GM19395 (cell line): Measurements from ENCODE around the gene ZBTB47.

Source experiments
- ATAC-seq: cut with Tn5 transposase; IDR thresholded peaks from one replicate; pipeline ENCODE4 v1.9.1; 2021; ENCODE audit warnings: mild to moderate bottlenecking, moderate library complexity; ENCODE audit not compliant: unreplicated experiment

Gene ZBTB47

DNA sequence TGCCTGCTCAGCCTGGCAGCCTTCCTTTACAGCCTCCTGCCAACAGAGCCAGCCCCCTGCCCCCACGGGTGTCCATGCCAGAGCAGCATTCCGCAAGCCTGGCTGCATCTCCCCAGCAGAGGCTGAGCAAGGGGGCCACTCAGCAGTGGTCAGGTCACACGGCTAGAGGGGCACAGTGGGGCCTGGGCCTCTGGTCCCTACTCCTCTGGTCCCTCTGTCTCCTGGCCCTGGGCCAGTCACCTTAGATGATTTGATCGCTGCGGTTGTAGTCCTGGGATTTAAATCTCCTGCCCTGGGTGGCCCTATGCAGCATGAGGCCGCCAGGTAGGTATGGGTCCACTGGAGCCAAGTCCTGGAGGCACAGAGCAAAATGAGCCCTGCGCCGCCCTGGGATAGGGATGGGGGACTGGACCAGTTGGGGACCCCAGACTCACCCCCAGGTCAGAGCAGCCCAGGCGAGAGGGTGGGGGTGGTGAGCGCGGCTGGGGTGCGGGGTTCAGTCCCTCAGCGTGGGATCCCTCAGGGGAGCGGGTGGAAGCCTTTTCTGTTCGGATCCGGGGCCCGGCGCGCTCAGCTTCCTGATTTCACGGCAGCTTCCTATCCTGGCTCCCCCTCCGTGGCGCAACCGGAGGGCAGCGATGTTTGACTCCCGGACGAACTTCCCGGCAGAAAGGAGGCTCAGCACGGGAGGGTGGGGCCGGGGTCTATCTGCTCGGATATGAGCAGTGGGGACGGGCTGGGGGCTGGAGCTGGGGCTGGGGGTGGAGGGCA lies at the start of gene ZBTB47:
ZBTB47 (plus strand) TSS at position 138 of the 771 bp plus-strand sequence. CDS start 4,659 bp downstream, outside the sequence.
- ATAC-seq: no peak

DNA sequence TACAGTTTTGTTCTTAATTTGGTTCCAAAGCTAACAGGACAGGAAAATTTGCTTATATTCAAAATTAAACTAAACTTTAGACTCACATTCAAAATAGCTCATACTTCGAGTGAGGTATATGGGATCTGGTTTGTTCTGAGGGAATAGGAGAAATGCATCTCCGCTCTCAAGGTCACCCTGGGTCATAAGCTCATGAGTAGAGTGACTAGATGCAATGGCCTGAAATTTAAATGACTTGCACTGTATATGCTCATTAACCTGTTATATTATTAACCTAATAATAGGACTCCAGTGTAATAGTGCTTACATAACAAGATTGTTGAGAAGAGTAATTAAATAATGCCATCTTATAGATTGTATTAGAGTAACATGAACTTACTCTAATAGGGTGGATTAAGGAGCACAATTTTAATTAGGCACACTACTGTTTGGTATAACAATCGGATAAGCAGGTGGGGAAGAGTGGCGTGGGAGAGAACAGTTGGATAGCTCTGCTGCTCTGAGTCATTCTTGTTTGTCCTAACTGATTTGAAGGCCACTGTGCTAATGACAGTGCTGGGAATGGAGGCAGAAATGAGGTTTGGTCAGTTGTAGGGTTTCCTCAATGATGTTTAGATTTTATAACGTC lies 47.8 kb upstream of the ZBTB47 start:
- no peak for ATAC-seq

DNA sequence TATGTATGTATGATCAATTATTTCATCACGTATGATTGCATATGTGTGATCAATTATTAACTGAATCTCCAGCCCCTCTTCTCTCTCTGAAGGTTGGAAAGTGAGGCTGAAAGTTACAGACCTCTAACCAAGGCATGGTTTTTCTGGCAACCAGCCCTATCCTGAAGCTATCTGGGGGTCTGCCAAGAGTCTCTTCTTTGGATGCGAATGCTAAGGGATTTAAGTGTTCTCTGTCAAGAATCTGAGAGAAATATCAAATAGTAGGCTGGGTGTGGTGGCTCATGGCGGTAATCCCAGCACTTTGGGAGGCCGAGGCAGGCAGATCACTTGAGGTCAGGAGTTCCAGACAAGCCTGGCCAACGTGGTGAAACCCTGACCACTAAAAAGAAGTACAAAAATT lies 44.9 kb upstream of the ZBTB47 start:
- ATAC-seq: no peak

DNA sequence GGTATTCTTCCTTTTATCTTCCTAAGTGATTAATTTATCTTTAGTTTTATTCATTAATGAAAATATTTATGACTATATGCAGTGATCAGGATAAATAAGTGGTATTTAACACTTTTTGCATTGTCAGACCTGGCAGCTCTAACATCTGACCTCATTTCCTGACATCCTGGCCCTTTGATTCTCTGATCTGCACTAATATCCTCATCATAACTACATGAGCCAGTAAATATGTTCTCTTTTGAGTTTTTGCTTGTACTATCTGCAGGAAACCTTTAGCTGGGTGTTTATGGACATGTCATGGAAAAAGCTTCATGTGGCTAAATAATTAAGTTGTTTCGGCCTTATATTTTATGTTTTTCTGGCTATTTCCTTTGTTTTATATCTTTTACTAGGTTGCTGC lies 42.5 kb upstream of the ZBTB47 start:
- ATAC-seq: no peak

DNA sequence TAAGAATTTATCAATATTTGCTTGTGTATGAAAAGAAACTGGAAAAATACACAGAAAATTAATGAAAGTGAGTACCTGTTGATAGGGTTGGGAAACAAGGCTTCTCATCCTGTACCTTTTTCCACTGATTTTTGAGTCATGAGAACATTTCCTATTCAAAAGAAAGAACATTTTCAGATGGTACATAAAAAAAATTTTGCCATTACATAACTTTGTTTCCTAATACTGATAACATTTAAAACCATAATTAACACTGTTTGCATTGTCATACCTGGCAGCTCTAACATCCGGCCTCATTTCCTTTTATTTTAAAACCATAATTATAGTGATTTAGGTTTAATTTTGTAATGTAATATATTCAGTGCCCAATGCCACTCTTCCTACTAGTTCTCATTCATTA lies 41.3 kb upstream of the ZBTB47 start:
- no peak for ATAC-seq

DNA sequence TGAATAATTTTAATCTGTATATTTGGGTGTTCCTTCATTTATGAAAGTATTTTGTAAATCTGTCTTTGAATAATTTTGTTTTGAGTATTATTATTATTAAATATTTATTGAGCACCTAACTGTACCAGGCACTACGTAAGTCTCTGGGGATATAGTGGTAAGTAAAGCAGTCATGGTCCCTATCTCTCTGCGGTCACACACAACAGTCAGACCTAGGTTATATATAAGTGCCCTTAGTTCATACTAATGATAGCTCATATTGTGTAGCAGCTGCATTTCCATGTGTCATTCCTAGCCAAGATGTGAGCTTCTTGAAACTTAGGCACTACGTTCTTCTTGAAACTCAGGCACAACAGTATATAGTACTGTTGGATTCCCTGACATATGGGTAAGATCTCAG lies 40.6 kb upstream of the ZBTB47 start:
- ATAC-seq: peak; percentile 69

DNA sequence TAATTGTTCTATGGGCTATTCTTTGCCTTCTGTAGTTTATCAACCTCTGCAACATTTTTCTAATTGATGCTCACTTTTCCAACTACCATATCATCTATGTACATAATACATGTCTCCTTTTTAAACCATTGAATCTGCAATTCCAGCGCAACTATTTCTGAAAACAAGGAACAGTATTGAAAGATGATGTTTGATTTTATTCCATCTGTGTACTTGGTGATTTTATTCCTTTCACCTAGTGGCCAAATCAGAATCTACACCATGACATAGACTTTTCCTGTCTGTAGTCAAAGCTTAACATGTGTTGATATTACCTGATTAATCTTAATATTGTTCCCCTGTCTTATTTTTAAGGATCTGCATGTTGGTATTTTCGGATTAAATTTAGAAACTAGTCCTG lies 40.0 kb upstream of the ZBTB47 start:
- peak; percentile 32 for ATAC-seq

DNA sequence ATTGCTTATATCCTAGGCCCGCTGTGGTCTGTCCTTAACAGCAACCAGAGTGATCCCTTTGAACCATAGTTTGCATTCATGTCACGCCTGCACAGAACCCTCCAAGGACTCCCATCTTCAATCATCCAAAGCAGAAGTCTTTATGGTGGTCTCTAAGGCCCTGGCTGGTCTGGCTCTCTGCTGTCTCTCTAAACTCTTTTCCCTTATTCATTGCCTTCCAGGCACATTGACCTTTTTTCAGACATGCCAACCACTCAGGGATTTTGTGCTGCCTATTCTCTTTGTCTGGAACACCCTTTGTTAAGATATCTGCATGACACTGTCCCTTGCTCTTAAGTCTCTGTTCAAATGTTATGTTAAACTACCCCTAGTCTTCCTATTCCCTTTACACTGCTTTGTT lies 21.9 kb upstream of the ZBTB47 start:
- no peak for ATAC-seq

DNA sequence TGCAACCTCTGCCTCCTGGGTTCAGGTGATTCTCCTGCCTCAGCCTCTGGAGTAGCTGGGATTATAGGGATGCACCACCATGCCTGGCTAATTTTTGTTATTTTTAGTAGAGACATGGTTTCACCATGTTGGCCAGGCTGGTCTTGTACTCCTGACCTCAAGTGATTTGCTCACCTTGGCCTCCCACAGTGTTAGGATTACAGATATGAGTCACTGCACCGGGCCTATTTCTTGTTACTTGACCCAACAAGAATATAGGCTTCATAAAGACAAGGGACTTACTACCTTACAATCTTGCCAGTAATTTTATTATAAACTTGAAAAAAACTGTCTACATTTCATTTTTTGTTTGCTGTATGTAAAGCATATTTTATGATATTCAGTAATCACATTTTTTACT lies 21.4 kb upstream of the ZBTB47 start:
- ATAC-seq: no peak

DNA sequence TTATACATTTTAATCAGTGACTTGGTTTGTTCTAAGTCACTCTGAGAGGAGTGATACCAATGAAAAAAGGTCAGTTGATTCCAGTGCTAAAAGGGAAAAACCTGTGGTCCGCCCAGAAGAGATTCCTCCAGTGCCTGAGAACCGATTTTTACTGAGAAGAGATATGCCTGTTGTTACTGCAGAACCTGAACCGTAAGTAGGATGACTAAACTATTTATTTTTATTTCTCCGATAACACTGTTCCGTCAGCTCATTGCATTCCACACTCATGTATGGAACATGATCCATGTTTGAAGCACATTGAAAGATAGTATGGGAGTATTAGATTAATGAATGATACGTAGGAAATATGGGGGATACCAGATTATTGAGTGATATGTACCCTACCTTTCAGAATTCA lies 20.0 kb upstream of the ZBTB47 start:
- ATAC-seq: no peak

DNA sequence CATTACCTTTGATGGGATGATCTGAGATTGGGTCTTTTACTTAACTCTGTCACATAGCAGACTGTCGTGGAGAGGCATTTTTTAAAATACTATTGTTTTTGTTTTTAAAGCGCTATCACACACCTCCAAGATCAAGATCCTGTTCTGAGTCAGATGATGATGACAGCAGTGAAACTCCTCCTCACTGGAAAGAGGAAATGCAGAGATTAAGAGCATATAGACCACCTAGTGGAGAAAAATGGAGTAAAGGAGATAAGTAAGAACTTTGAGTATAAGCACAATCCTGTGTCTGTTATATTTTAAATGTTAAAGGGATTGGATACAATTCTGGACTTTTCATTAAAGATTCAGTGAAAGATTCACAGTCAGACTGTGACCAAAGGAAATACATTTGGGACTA lies 18.4 kb upstream of the ZBTB47 start:
- ATAC-seq: no peak

DNA sequence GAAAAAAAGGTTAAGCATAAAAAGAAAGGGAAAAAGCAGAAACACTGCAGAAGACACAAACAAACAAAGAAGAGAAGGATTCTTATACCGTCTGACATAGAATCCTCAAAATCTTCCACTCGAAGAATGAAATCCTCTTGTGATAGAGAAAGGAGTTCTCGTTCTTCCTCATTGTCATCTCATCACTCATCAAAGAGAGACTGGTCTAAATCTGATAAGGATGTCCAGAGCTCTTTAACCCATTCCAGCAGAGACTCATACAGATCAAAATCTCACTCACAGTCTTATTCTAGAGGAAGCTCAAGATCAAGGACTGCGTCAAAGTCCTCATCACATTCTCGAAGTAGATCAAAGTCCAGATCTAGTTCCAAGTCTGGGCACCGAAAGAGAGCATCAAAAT lies 16.5 kb upstream of the ZBTB47 start:
- no peak for ATAC-seq

DNA sequence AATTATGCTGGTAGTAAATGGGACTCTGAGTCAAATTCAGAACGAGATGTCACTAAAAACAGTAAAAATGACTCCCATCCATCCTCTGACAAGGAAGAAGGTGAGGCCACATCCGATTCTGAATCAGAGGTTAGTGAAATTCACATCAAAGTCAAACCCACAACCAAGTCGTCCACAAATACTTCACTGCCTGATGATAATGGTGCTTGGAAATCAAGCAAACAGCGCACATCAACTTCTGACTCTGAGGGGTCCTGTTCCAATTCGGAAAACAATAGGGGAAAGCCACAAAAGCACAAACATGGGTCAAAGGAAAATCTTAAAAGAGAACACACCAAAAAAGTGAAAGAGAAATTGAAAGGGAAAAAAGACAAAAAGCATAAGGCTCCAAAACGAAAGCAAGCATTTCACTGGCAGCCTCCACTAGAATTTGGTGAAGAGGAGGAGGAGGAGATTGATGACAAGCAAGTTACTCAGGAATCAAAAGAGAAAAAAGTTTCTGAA lies 15.1 kb upstream of the ZBTB47 start:
- no peak for ATAC-seq

DNA sequence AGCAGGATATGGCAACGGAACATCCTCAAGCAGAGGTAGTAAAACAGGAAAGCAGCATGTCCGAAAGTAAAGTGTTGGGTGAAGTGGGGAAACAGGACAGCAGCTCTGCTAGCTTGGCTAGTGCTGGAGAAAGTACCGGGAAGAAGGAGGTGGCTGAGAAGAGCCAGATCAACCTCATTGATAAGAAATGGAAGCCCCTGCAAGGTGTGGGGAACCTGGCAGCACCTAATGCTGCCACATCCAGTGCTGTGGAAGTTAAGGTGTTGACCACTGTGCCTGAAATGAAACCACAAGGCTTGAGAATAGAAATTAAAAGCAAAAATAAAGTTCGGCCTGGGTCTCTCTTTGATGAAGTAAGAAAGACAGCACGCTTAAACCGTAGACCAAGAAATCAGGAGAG lies 14.3 kb upstream of the ZBTB47 start:
- no peak for ATAC-seq

DNA sequence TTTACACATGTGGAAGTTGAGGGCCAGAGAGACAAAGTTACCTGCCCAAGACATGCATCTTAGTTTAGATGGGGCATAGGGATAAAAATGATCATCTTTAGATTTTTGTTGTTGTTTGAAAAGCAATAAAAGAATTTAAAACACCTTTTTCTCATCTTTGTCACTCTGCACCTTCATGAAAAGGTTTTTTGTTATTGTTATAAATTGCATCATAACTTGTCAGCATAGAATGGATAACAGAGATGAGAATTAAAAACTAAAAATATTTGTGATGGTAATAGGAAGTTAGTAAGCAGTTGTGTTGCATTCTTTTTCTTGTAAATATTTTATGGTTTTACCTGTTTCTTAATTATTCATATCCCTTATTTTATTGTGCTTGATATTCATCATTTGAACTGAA lies 13.4 kb upstream of the ZBTB47 start:
- no peak for ATAC-seq

DNA sequence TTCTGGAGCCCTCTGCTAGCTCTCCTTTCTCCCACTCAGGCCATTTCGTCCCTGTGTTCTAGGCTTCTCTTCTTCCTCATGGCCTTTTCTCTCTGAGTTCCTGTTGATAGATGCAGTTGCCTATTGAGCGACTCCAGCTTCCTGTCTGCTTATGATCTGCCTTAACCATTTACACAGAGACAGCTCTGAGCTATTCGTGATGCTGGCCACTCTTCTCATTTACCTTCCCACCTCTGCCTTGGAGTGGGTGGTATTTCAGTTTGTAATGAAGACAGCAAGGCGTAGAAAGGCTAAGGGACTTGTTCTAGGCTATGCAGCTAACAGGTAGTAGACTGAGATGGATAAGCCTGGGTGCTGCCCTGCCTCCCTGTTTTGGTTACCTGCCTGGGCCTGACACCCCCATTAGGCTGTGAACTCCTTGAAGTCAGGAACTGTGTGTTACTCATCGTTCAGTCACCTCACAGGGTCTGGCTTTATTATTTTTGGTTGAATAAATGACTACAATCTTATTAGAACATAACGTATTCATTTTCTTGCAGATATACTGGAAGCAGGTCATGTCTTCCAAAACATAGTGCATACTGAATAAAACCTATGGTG lies 12.6 kb upstream of the ZBTB47 start:
- no peak for ATAC-seq

DNA sequence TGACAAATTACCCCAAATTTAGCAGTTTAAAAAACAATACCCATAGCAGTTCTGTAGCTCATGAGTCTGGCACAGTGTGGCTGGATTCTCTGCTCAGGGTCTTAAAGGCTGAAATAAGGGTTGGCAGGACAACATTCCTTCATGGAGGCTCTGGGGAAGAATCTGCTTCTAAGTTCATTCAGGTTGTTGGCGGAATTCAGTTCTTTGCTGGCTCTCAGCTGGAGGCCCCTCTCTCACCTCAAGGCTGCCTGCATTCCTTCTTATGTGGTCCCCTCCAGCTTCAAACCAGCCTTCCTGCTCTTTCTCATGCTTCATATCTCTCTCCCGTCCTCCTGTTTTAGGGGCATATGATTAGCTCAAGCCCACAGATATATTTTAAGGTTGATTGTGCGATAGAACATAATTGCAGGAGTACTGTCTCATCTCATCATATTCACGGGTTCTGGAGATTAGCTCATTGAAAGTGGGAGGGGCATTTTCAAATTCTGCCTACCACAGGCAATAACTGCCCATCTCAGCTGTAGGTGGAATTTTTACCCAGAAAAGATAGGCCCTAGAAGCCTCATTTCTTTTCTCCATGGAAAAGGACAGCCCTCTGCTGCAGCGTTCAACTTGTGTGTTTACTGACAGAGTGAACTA lies 5.6 kb upstream of the ZBTB47 start:
- ATAC-seq: no peak

DNA sequence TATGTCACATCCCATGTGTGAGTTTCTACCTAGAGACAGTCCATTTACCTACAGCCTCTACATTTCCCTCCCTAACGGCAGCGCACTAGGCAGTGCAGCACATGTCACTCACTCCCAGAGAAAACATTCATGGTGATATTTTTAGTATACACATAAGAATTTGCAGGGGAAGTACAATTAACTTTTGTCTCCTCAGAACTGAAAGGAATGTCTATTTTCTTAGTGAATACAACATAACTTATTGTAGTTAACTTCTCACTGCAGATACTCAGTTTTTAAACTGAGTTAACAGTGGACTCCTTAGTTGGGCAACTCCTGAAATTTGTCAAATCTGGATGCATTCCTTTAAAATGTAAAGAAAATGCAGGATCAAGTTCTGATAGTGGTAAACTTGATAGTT lies 4.5 kb upstream of the ZBTB47 start:
- ATAC-seq: no peak

DNA sequence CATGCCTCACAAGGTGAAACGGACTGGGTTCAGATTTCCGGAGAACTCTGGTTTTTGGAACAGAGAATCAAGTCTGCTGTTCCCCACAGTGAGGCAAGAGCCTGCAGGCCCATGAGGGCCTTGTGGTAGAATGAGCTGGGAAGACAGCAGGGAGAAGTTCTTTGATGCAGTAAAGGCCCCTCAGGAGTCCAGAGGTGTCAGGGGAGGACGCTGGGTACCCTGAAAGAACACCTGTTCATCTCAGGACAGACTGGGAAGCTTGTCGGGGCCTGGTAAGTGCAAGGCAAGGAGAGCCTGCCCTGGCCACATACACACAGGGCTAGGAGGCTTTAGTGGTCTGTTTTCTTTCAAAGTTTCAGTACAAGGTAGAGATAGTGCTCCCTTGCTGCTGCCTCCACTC lies 3.7 kb upstream of the ZBTB47 start:
- no peak for ATAC-seq

DNA sequence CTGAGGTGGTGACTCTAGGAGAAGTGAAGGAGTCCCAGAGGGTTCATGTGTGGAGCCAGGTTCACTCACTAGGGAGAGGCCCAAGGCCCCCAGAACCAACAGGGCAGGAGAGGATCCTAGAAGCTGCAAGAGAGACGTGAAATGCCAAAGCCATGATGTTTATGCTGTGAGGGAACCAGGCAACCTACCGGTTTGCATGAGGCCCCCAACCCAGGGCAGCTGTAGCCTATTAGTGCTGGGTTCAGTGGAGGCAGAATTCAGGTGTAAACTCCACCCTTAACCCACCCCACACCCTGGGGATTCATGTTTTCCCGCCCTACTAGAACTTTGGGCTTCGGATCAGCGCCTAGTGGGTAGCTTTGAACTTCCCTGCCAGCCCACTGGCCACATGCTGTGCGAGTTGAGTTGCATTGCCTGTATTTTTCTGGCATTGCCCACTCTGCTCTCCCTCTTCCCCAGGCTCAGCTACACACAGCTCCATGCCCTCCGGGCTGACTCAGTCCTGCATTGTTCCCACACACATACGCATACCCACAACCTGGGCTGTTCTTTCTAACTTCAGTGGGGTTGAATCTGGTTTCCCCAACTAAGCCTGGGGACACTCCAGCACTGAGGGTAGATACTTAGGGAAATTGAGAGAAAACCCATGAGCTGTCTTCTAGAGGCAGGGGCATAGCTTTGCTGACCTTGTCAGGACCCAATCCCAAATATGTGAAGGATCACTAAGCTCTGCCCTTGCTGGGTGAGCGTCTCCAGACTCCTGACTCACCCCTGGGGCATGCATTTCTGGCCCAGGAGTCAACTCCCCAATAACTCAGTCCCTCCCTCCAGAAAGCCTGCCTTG lies 2.0 kb upstream of the ZBTB47 start:
- ATAC-seq: no peak

DNA sequence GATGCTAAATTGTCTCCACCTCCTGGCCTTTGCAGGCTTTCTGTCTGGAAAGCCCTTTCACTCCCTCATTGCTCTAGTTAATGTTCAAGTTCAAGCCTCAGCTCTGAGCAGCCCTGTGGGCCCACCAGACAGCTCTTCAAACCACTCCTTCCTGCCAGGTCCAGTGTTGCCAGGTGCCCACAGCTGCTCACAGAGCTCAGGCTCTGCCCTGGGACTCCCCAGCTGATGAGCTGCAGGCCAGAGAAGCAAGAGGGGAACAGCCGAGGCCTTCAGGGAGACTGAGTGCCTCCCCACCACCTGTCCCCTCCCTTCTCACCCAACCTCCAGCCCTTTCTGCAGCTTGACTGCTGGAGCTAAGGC lies 1.3 kb upstream of the ZBTB47 start:
- ATAC-seq: peak; percentile 15
